HepG2 (cell line): ENCODE results near the gene CGNL1. TPM values are rescaled to one million over a fixed set of nuclear protein-coding genes. Genes with fewer than 3 reads are reported as not detected.

Experiments
- ELF3 ChIP-seq: IDR thresholded peaks from 2 replicates; pipeline ENCODE4 v1.6.1; 2016; ENCODE audit warnings: missing genetic modification reagents, missing compliant biosample characterization
- HMG20B ChIP-seq: conservative IDR thresholded peaks from 2 replicates; pipeline ENCODE4 v1.6.1; 2016; ENCODE audit warnings: missing genetic modification reagents, missing compliant biosample characterization
- MAFG ChIP-seq: sonication (generic); formaldehyde crosslinking; IDR thresholded peaks from 2 replicates; pipeline ENCODE4 v1.5.1; 2020; ENCODE audit warnings: mild to moderate bottlenecking, missing genetic modification reagents
- MXD1 ChIP-seq: sonication (generic); formaldehyde crosslinking; IDR thresholded peaks from 2 replicates; pipeline ENCODE4 v1.4.0; 2020; ENCODE audit warnings: mild to moderate bottlenecking, missing genetic modification reagents
- PAXIP1 ChIP-seq: sonication (generic); formaldehyde crosslinking; conservative IDR thresholded peaks from 2 replicates; pipeline ENCODE4 v1.4.0; 2020; ENCODE audit warnings: mild to moderate bottlenecking, missing genetic modification reagents, moderate library complexity
- POLR2AphosphoS2 ChIP-seq: IDR thresholded peaks from 2 replicates; pipeline ENCODE4 v1.6.1; 2011; ENCODE audit warnings: low read depth, low read length, improper control_type of control experiment
- PRMT3 ChIP-seq: sonication (generic); formaldehyde crosslinking; IDR thresholded peaks from 2 replicates; pipeline ENCODE4 v1.8.1; 2022; ENCODE audit warnings: low read depth, mild to moderate bottlenecking, moderate library complexity, missing genetic modification reagents, borderline replicate concordance
- ZIK1 ChIP-seq: sonication (generic); formaldehyde crosslinking; IDR thresholded peaks from 2 replicates; pipeline ENCODE4 v1.5.0; 2020; ENCODE audit warnings: mild to moderate bottlenecking, low read depth, missing genetic modification reagents, borderline replicate concordance
- ZNF263 ChIP-seq: sonication (generic); formaldehyde crosslinking; IDR thresholded peaks from 2 replicates; pipeline ENCODE4 v1.4.0; 2020; ENCODE audit warnings: missing genetic modification reagents
- ZNF350 ChIP-seq: sonication (generic); formaldehyde crosslinking; IDR thresholded peaks from 2 replicates; pipeline ENCODE4 v1.4.0; 2020; ENCODE audit warnings: mild to moderate bottlenecking, low read depth, missing genetic modification reagents, borderline replicate concordance
- ZSCAN25 ChIP-seq: sonication (generic); formaldehyde crosslinking; IDR thresholded peaks from 2 replicates; pipeline ENCODE4 v1.8.0; 2022; ENCODE audit warnings: mild to moderate bottlenecking, missing genetic modification reagents
- polyA plus RNA-seq, 8 experiments: library from polyadenylated mRNA; depleted of rRNA in 3 of 8; stranded (reverse) in 7 of 8; unstranded in 1 of 8; fragments of >200 nt; fragmentation: Illumina TruSeq in 4 of 8; extraction: Trizol in 4 of 8; gene quantifications; 2 replicates each; pipeline versions ENCODE4 v1.2.1 to v1.2.3, GENCODE V29; 2011 to 2016; ENCODE audit warnings: low read depth in 4 of 8, missing spikeins in 1 of 8, mixed read lengths in 1 of 8; ENCODE audit not compliant: insufficient read depth in 1 of 8
- total RNA-seq, 5 experiments: library from RNA; depleted of rRNA; stranded (reverse); fragments of >200 nt; fragmentation: Illumina TruSeq; extraction: Trizol; gene quantifications; 2 replicates each; pipeline ENCODE4 v1.2.3, GENCODE V29; 2016; ENCODE audit warnings: low read depth in 1 of 5
- TF ChIP-seq, protein P1 (sequence below): sonication (generic); formaldehyde crosslinking; IDR thresholded peaks from 2 replicates; pipeline ENCODE4 v1.4.0; 2020; ENCODE audit warnings: missing genetic modification reagents, borderline replicate concordance
- TF ChIP-seq, protein P2 (sequence below): sonication (generic); formaldehyde crosslinking; IDR thresholded peaks from 2 replicates; pipeline ENCODE4 v1.5.0; 2020; ENCODE audit warnings: mild to moderate bottlenecking, missing genetic modification reagents
- TF ChIP-seq, protein P3 (sequence below): IDR thresholded peaks from 2 replicates; pipeline ENCODE4 v1.6.1; 2016; ENCODE audit warnings: missing biosample characterization, missing genetic modification reagents, low read depth
- TF ChIP-seq, protein P4 (sequence below): sonication (generic); formaldehyde crosslinking; IDR thresholded peaks from 2 replicates; pipeline ENCODE4 v1.4.0; 2020; ENCODE audit warnings: missing genetic modification reagents, mild to moderate bottlenecking, borderline replicate concordance

Gene CGNL1
- total and polyA plus RNA-seq, 2 of the 13 experiments (the other 11 are each of a cell fraction or from before 2014, with no cell fraction given): 5.6 to 15.6 TPM

- no peak for TF ChIP-seq ZIK1 (CRISPR knock-in tag)
- no peak for TF ChIP-seq MXD1
- TF ChIP-seq ZSCAN25 (CRISPR knock-in tag): 0 out of 2 replicates have a peak, but pooled peaks have one; percentile 46
- TF ChIP-seq ZNF350 (CRISPR knock-in tag): no peak
- TF ChIP-seq HMG20B (CRISPR knock-in tag): peak; percentile 64; the same call in 1 of the 2 replicates
- no peak for TF ChIP-seq ZNF263 (CRISPR knock-in tag)
- TF ChIP-seq, protein P1, sequence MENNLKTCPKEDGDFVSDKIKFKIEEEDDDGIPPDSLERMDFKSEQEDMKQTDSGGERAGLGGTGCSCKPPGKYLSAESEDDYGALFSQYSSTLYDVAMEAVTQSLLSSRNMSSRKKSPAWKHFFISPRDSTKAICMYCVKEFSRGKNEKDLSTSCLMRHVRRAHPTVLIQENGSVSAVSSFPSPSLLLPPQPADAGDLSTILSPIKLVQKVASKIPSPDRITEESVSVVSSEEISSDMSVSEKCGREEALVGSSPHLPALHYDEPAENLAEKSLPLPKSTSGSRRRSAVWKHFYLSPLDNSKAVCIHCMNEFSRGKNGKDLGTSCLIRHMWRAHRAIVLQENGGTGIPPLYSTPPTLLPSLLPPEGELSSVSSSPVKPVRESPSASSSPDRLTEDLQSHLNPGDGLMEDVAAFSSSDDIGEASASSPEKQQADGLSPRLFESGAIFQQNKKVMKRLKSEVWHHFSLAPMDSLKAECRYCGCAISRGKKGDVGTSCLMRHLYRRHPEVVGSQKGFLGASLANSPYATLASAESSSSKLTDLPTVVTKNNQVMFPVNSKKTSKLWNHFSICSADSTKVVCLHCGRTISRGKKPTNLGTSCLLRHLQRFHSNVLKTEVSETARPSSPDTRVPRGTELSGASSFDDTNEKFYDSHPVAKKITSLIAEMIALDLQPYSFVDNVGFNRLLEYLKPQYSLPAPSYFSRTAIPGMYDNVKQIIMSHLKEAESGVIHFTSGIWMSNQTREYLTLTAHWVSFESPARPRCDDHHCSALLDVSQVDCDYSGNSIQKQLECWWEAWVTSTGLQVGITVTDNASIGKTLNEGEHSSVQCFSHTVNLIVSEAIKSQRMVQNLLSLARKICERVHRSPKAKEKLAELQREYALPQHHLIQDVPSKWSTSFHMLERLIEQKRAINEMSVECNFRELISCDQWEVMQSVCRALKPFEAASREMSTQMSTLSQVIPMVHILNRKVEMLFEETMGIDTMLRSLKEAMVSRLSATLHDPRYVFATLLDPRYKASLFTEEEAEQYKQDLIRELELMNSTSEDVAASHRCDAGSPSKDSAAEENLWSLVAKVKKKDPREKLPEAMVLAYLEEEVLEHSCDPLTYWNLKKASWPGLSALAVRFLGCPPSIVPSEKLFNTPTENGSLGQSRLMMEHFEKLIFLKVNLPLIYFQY (CRISPR knock-in tag): 0 out of 2 replicates have a peak, but pooled peaks have one; percentile 60
- TF ChIP-seq PAXIP1 (CRISPR knock-in tag): peak; percentile 98
- TF ChIP-seq PRMT3 (CRISPR knock-in tag): no peak
- no peak for TF ChIP-seq POLR2AphosphoS2
- TF ChIP-seq, protein P2, sequence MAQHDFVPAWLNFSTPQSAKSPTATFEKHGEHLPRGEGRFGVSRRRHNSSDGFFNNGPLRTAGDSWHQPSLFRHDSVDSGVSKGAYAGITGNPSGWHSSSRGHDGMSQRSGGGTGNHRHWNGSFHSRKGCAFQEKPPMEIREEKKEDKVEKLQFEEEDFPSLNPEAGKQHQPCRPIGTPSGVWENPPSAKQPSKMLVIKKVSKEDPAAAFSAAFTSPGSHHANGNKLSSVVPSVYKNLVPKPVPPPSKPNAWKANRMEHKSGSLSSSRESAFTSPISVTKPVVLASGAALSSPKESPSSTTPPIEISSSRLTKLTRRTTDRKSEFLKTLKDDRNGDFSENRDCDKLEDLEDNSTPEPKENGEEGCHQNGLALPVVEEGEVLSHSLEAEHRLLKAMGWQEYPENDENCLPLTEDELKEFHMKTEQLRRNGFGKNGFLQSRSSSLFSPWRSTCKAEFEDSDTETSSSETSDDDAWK: no peak
- TF ChIP-seq ELF3: peak; percentile 98
- TF ChIP-seq, protein P3, sequence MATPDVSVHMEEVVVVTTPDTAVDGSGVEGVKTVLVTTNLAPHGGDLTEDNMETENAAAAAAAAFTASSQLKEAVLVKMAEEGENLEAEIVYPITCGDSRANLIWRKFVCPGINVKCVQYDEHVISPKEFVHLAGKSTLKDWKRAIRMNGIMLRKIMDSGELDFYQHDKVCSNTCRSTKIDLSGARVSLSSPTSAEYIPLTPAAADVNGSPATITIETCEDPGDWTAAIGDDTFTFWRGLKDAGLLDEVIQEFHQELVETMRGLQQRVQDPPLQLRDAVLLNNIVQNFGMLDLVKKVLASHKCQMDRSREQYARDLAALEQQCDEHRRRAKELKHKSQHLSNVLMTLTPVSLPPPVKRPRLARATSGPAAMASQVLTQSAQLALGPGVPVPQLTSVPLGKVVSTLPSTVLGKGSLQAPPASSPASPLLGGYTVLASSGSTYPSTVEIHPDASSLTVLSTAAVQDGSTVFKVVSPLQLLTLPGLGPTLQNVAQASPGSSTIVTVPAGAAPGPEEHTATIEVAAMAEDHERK (CRISPR knock-in tag): no peak
- TF ChIP-seq, protein P4, sequence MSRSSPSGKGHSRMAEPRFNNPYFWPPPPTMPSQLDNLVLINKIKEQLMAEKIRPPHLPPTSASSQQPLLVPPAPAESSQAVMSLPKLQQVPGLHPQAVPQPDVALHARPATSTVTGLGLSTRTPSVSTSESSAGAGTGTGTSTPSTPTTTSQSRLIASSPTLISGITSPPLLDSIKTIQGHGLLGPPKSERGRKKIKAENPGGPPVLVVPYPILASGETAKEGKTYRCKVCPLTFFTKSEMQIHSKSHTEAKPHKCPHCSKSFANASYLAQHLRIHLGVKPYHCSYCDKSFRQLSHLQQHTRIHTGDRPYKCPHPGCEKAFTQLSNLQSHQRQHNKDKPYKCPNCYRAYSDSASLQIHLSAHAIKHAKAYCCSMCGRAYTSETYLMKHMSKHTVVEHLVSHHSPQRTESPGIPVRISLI (CRISPR knock-in tag): peak; percentile 66; the same call in 1 of the 2 replicates
- TF ChIP-seq MAFG (CRISPR knock-in tag): no peak
Measured at GRCh38 chr15:57496946-57497869, 120.9 kb downstream of the CGNL1 start (continued).
